ENCODE data around the gene LRRN3. TPM values are rescaled to one million over a fixed set of nuclear protein-coding genes. Genes with fewer than 3 reads are reported as not detected.

LRRN3 gene
- total and polyA plus RNA-seq, 3 donors from 2014 or later: 9.3 to 59.6 (median 49.1) TPM

GRCh38 chr7:111173528-111173927 lies 82.6 kb downstream of the LRRN3 start:
- TF ChIP-seq CTCF (IDR thresholded peaks at IDR 0.05) (no peak), POLR2A (IDR thresholded peaks at IDR 0.05) (no peak)
- Histone ChIP-seq H3K9me3 (no peaks in the 10 kb centered on the region), H3K4me3 (no peak overlapping the region), H3K27ac (no peak overlapping the region), H3K4me1 (no peaks in the 10 kb centered on the region), H3K27me3 (no peaks in the 10 kb centered on the region), H3K36me3 (ENCODE audit: low read depth, missing control alignments) (no peaks in the 10 kb centered on the region)
- intact Hi-C loops (cut with DNase I; ENCODE audit: low total_unique reads): no loop called here
- DNase-seq: no peak
- WGBS, 2 donors: 58 to 73% methylated on average over 2 of the region's 2 CpGs

- no peaks in the 10 kb centered on the region for H3K4me1 ChIP-seq
- TF ChIP-seq POLR2A (IDR thresholded peaks at IDR 0.05) (no peak), CTCF (IDR thresholded peaks at IDR 0.05) (no peak)
- no peaks in the 10 kb centered on the region for H3K36me3 ChIP-seq (ENCODE audit: low read depth, missing control alignments)
- DNase-seq: no peak
- WGBS, 2 donors: 82 to 91% methylated on average over 2 of the region's 2 CpGs
- intact Hi-C loops (cut with DNase I; ENCODE audit: low total_unique reads): no loop called here
- no peaks in the 10 kb centered on the region for H3K27me3 ChIP-seq
- H3K9me3 ChIP-seq: no peaks in the 10 kb centered on the region
- no peak overlapping the region for H3K4me3 ChIP-seq
- no peak overlapping the region for H3K27ac ChIP-seq
These were observed 83.1 kb downstream of the LRRN3 start for GRCh38 chr7:111173990-111174389.

- no peak for TF ChIP-seq POLR2A (IDR thresholded peaks at IDR 0.05)
- no peak for TF ChIP-seq CTCF (IDR thresholded peaks at IDR 0.05)
- no peak for DNase-seq
- intact Hi-C loops (cut with DNase I; ENCODE audit: low total_unique reads): no loop called here
These were observed 83.6 kb downstream of the LRRN3 start for GRCh38 chr7:111174510-111174909.

More at GRCh38 chr7:111174510-111174909, 83.6 kb downstream of the LRRN3 start:
- Histone ChIP-seq H3K4me1 (no peaks in the 10 kb centered on the region), H3K9me3 (no peaks in the 10 kb centered on the region), H3K27ac (no peak overlapping the region), H3K36me3 (ENCODE audit: low read depth, missing control alignments) (no peaks in the 10 kb centered on the region), H3K27me3 (no peaks in the 10 kb centered on the region), H3K4me3 (no peak overlapping the region)
- WGBS, 2 donors: 64 to 85% methylated on average over 3 of the region's 3 CpGs

Data from testis (tissue), 3 donors.